Lower leg skin (tissue), 4 donors: ENCODE measurements around the gene PAK1IP1. TPM values are rescaled to one million over a fixed set of nuclear protein-coding genes. Genes with fewer than 3 reads are reported as not detected.
A peak's percentile ranks its signal among the peaks of the same experiment; 100 is the strongest.
"Not testable (repeated sequence)": the region's sequence is repeated elsewhere in the genome, so short reads cannot be mapped to it uniquely, and the experiment has no call there.

Experiments used
- DNase-seq, 2 donors: peaks; one replicate each; pipeline ENCODE4 v3.0.0-alpha.2; 2019; ENCODE audit warnings: low spot score in 2 of 2
- H3K4me3 ChIP-seq: fragments of 200-600 bp; sonication (generic); 2 replicates; pipeline ENCODE4 v1.5.1; 2017; ENCODE audit warnings: mild to moderate bottlenecking, low read depth; ENCODE audit not compliant: poor library complexity, severe bottlenecking
- POLR2A ChIP-seq, 2 donors: fragments of 450-650 bp; IDR thresholded peaks; one replicate each; pipeline ENCODE4 v1.6.1; 2016 to 2017; ENCODE audit warnings: antibody characterized with exemption in 2 of 2, mild to moderate bottlenecking in 1 of 2, moderate library complexity in 1 of 2
- WGBS, 2 donors: methylation state at CpG; one replicate each; pipeline ENCODE4 v1.1.5; 2018; 5-methylcytosine and 5-hydroxymethylcytosine counted together
- intact Hi-C: fragments of 100-400 bp; cut with DNase I; formaldehyde crosslinking; loops from one replicate; pipeline ENCODE4 v1.15.0; 2023; ENCODE audit warnings: low total_unique reads
- total RNA-seq, 4 donors: library from RNA; depleted of rRNA; stranded (reverse); fragments of >200 nt; gene quantifications; one replicate each; pipeline ENCODE4 v1.1.0, GENCODE V29; 2016
- TF ChIP-seq, protein P1 (sequence below), 3 donors: fragments of 450-650 bp; IDR thresholded peaks; one replicate each; pipeline ENCODE4 v1.5.1; 2016; ENCODE audit warnings: antibody characterized with exemption in 3 of 3, mild to moderate bottlenecking in 3 of 3, moderate library complexity in 2 of 3

PAK1IP1 gene
- total RNA-seq, result 10 to 100 TPM in 1 of 4 donors, 1 to 10 TPM in 3; 5.5 to 13.2 (median 8.0) TPM

DNA sequence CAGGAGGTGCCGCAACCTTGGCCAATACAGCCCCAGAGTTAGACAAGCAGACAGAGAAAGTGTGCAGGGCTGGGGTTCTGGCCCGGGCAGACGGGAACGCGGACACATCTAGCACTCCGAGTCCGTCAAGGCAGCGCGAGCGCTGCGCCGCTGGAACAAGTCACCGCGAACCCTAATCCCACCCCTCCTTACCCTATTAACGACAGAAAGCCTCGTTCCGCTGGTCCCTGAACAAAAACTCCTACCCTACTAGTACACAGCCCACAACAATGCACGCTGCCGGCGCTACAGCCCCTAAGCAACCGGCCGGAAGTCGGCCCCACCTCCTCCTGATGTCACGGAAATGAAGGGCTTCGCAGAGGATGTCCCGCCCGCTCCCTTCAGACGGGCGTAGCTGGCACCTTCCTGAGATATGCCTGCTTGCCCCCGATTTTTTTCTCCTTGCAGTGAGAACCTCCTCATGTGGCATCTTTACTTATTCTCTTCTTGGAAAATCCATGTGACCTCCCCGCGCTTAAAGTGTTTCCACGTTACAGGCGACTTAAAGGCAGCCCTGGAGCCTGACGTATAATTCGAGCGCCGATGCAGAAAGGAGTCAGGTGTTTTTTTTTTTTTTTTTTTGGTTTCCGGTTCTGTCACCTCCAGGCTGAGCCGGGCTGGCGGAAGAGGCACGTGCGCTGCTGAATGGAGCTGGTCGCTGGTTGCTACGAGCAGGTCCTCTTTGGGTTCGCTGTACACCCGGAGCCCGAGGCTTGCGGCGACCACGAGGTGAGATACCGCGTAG is at the start of gene PAK1IP1, which contains the start of gene C6orf52:
Gene PAK1IP1 (plus strand): TSS at position 671 of the 784 bp plus-strand sequence. CDS start 14 bp downstream, at position 685.
Gene C6orf52 (minus strand): TSS at position 315 of the 784 bp plus-strand sequence. CDS start 7,066 bp downstream, outside the sequence.
- TF ChIP-seq, protein P1, sequence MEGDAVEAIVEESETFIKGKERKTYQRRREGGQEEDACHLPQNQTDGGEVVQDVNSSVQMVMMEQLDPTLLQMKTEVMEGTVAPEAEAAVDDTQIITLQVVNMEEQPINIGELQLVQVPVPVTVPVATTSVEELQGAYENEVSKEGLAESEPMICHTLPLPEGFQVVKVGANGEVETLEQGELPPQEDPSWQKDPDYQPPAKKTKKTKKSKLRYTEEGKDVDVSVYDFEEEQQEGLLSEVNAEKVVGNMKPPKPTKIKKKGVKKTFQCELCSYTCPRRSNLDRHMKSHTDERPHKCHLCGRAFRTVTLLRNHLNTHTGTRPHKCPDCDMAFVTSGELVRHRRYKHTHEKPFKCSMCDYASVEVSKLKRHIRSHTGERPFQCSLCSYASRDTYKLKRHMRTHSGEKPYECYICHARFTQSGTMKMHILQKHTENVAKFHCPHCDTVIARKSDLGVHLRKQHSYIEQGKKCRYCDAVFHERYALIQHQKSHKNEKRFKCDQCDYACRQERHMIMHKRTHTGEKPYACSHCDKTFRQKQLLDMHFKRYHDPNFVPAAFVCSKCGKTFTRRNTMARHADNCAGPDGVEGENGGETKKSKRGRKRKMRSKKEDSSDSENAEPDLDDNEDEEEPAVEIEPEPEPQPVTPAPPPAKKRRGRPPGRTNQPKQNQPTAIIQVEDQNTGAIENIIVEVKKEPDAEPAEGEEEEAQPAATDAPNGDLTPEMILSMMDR (IDR thresholded peaks at IDR 0.05), result no peak
- TF ChIP-seq POLR2A (IDR thresholded peaks at IDR 0.05), result peak in 1 of 2 donors; percentile 8
- DNase-seq, result peak; percentile 92 to 99
- peak within 1 kb of the TSS; percentile 77 for H3K4me3 ChIP-seq
- intact Hi-C loops, result no loop called here
- WGBS, 2 donors, result 0 to 1% methylated on average over 53 of the region's 53 CpGs

DNA sequence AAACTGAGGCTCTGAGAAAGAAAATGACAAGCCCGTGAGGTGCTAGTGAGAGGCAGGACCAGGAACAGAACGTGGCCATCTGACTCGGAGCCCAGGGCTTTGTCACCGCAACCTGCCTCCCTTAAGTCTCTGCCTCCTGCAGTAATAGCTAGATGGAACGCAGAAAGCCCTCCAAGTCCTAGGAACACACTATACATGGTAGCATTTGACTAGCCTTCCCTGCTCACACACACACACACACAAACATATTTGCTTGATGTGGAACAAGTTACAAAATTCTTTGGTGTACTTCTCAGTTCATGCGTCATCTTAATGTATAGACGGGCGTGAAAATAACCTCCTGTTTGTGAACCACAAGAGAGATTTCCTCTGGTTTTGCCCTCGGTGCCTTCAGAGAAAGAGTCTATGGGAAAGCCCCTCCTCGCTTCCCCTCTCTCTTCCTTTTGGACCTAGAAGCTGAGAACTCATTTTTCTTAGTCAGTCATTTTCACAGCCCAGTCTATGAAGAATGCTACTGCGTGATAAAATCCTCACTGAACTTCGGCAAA is 39.2 kb upstream of the PAK1IP1 start:
- intact Hi-C loops, result no loop called here
- no peak for TF ChIP-seq POLR2A (IDR thresholded peaks at IDR 0.05)
- TF ChIP-seq, protein P1 (IDR thresholded peaks at IDR 0.05), result no peak
- no peak overlapping the region for H3K4me3 ChIP-seq
- WGBS, 2 donors, result 71 to 75% methylated on average over 12 of the region's 12 CpGs
- no peak for DNase-seq

DNA sequence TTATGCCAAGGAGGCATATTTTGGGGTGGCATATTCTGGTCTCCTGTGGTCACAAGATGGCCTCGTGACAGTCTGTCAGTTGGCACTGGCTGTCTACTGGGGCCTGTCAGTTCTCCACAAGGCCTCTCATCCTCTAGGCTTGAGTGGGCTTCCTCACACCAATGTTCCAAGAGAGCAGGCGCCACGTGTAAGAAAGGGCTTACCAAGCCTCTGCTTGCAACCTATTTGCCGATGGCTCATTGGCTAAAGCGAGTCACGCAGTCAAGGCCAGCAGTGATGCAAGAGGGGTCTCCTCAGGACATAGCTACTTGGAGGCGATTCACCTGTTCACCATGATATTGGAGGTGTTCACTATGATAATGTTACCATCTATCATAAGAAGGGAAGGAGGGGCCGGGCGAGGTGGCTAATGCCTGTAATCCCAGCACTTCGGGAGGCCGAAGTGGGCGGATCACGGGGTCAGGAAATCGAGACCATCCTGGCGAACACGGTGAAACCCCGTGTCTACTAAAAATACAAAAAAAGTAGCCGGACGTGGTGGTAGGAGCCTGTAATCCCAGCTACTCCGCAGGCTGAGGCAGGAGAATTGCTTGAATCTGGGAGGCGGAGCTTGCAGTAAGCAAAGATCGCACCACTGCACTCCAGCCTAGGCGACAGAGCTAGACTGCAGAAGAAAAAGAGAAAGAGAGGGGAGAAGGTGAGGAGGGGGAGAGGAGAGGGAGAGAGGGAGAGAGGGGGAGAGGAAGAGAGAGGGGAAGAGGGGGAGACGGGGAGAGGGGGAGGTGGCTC is 35.7 kb upstream of the PAK1IP1 start:
- 86 to 88% methylated on average over 24 of the region's 24 CpGs for WGBS, 2 donors
- DNase-seq, result no peak
- TF ChIP-seq, protein P1 (IDR thresholded peaks at IDR 0.05), result no peak
- no peak for TF ChIP-seq POLR2A (IDR thresholded peaks at IDR 0.05)
- no peak overlapping the region for H3K4me3 ChIP-seq
- intact Hi-C loops, result no loop called here

GRCh38 chr6:10659699-10660348 is 34.9 kb upstream of the PAK1IP1 start:
- no peak overlapping the region for H3K4me3 ChIP-seq
- WGBS, 2 donors, result 81 to 85% methylated on average over 35 to 48 of the region's 48 CpGs
- no peak for DNase-seq
- intact Hi-C loops, result no loop called here
- TF ChIP-seq, protein P1 (IDR thresholded peaks at IDR 0.05), result no peak
- TF ChIP-seq POLR2A (IDR thresholded peaks at IDR 0.05), result no peak

GRCh38 chr6:10660431-10661191 is 34.2 kb upstream of the PAK1IP1 start:
- DNase-seq, H3K4me3 ChIP-seq, intact Hi-C loops: not testable (repeated sequence)
- 88 to 92% methylated on average over 11 of the region's 11 CpGs for WGBS, 2 donors
